GM10266 (cell line): ENCODE results near the gene ERC1.

Source experiments
- DNase-seq: peaks from one replicate; pipeline ENCODE4 v3.0.0; 2012; ENCODE audit errors: extremely low spot score
- TF ChIP-seq, protein P1 (sequence below): IDR thresholded peaks from 2 replicates; pipeline ENCODE4 v1.5.1; 2012; ENCODE audit warnings: mild to moderate bottlenecking, low read depth; ENCODE audit not compliant: control insufficient read depth, insufficient read depth; ENCODE audit errors: missing control alignments

Gene ERC1

DNA sequence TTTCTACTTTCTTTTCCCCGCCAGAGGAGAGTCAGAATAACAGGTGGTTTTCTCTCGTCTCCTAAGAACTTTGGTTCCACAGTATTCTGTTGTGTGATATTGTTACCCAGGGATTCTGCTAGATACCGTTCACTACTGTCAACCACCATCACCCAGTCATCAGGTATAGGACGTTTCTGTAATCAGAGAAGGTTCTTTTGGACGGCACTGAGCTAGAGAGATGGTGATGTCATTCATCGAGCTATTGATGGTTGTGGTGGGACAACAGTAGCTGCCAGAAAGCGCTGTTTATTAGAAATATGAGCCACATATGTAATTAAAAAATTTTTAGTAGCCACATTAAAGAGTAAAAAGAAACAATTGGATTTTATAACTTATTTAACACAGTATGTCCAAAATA is 17.0 kb downstream of the ERC1 start:
- TF ChIP-seq, protein P1, sequence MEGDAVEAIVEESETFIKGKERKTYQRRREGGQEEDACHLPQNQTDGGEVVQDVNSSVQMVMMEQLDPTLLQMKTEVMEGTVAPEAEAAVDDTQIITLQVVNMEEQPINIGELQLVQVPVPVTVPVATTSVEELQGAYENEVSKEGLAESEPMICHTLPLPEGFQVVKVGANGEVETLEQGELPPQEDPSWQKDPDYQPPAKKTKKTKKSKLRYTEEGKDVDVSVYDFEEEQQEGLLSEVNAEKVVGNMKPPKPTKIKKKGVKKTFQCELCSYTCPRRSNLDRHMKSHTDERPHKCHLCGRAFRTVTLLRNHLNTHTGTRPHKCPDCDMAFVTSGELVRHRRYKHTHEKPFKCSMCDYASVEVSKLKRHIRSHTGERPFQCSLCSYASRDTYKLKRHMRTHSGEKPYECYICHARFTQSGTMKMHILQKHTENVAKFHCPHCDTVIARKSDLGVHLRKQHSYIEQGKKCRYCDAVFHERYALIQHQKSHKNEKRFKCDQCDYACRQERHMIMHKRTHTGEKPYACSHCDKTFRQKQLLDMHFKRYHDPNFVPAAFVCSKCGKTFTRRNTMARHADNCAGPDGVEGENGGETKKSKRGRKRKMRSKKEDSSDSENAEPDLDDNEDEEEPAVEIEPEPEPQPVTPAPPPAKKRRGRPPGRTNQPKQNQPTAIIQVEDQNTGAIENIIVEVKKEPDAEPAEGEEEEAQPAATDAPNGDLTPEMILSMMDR, result no peak
- DNase-seq, result no peak

GRCh38 chr12:1011091-1011490 is 20.1 kb downstream of the ERC1 start:
- DNase-seq, result no peak
- TF ChIP-seq, protein P1, result no peak

- TF ChIP-seq, protein P1, result no peak
- no peak for DNase-seq
Measured at GRCh38 chr12:1013618-1014489, 22.8 kb downstream of the ERC1 start.

GRCh38 chr12:1019283-1019682 is 28.3 kb downstream of the ERC1 start:
- DNase-seq, result no peak
- TF ChIP-seq, protein P1, result no peak

DNA sequence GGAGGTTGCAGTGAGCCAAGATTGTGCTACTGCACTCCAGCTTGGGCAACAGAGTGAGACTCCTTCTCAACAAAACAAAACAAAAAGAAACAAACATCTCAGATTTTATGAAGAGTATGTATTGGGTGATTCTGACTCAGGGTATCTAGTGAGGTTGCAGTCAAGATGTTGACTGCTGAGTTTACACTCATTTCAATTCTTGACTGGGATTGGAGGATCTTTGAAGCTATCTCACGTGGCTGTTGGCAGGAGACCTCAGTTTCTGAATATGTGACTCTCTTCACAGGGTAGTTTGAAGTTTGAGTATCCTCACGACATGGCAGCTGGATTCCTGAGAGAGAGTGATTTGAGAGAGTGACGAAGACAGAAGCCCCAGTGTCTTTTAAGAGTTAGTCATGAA is 29.4 kb downstream of the ERC1 start:
- TF ChIP-seq, protein P1, result no peak
- DNase-seq, result no peak

GRCh38 chr12:1022032-1022970 is 31.3 kb downstream of the ERC1 start:
- DNase-seq, result no peak
- TF ChIP-seq, protein P1, result no peak

DNA sequence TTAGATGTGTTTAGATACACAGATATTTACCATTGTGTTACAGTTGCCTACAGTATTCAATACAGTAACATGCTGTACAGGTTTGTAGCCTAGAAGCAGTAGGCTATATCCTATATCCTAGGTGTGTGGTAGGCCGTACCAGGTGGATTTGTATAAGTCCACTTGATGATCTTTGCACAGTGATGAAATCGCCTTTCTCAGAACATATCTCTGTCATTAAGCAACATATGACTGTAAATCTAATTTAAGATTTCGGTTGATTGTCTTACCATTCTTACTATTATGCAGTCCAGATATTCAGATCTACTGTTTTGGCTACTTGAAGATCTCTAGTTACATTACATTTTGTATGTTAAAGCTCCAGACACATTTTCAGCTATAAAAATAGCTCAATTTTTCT is 39.8 kb downstream of the ERC1 start:
- no peak for DNase-seq
- TF ChIP-seq, protein P1, result no peak
